Dermis blood vessel endothelial cell (primary cell): ENCODE data around the gene MAST2. TPM values are rescaled to one million over a fixed set of nuclear protein-coding genes. Genes with fewer than 3 reads are reported as not detected.
"Not testable (repeated sequence)": the region's sequence is repeated elsewhere in the genome, so short reads cannot be mapped to it uniquely, and the experiment has no call there.

Experiments used
- DNase-seq: peaks from one replicate; pipeline ENCODE4 v3.0.0; 2010
- total RNA-seq: library from RNA; depleted of rRNA; stranded (reverse); fragments of >200 nt; gene quantifications from 2 replicates; pipeline ENCODE4 v1.2.3, GENCODE V29; 2014

The MAST2 gene
- total RNA-seq, 1 donor from 2014 or later, result 17.2 TPM

GRCh38 chr1:45859221-45859620 is 55.8 kb downstream of the MAST2 start:
- no peak for DNase-seq

- DNase-seq, result no peak
These were observed 58.6 kb downstream of the MAST2 start for GRCh38 chr1:45862008-45862407.

- no peak for DNase-seq
These were observed 59.8 kb downstream of the MAST2 start for GRCh38 chr1:45863218-45863617.

- peak; percentile 40 for DNase-seq
These were observed 61.0 kb downstream of the MAST2 start for GRCh38 chr1:45864167-45865106.

- no peak for DNase-seq
These were observed 64.4 kb downstream of the MAST2 start for GRCh38 chr1:45867697-45868348.

- DNase-seq, result no peak
These were observed 65.4 kb downstream of the MAST2 start for GRCh38 chr1:45868861-45869260.

- DNase-seq, result no peak
These were observed 67.1 kb downstream of the MAST2 start for GRCh38 chr1:45870500-45870899.

- not testable (repeated sequence) for DNase-seq
These were observed 68.9 kb downstream of the MAST2 start for GRCh38 chr1:45872173-45872801.

GRCh38 chr1:45876000-45876617 is 72.7 kb downstream of the MAST2 start:
- DNase-seq, result peak; percentile 35

- DNase-seq, result no peak
These were observed 73.9 kb downstream of the MAST2 start for GRCh38 chr1:45877264-45877663.

- DNase-seq, result no peak
These were observed 76.6 kb downstream of the MAST2 start for GRCh38 chr1:45879885-45880598.

- no peak for DNase-seq
These were observed 77.5 kb downstream of the MAST2 start for GRCh38 chr1:45880930-45881329.

- no peak for DNase-seq
These were observed 80.2 kb downstream of the MAST2 start for GRCh38 chr1:45883658-45884057.

GRCh38 chr1:45884700-45885099 is 81.3 kb downstream of the MAST2 start:
- DNase-seq, result no peak

GRCh38 chr1:45886229-45886628 is 82.8 kb downstream of the MAST2 start:
- DNase-seq, result no peak

- no peak for DNase-seq
These were observed 83.9 kb downstream of the MAST2 start for GRCh38 chr1:45887156-45887842.

- no peak for DNase-seq
These were observed 86.7 kb downstream of the MAST2 start for GRCh38 chr1:45890078-45890477.

- DNase-seq, result no peak
These were observed 87.7 kb downstream of the MAST2 start for GRCh38 chr1:45891087-45891486.

GRCh38 chr1:45892068-45892785 is 88.8 kb downstream of the MAST2 start:
- peak; percentile 93 for DNase-seq

- DNase-seq, result no peak
These were observed 90.9 kb downstream of the MAST2 start for GRCh38 chr1:45894331-45894730.

- DNase-seq, result no peak
These were observed 91.5 kb downstream of the MAST2 start for GRCh38 chr1:45894921-45895320.
